ENCODE results near the gene ATXN7L1.

ATXN7L1 gene

DNA sequence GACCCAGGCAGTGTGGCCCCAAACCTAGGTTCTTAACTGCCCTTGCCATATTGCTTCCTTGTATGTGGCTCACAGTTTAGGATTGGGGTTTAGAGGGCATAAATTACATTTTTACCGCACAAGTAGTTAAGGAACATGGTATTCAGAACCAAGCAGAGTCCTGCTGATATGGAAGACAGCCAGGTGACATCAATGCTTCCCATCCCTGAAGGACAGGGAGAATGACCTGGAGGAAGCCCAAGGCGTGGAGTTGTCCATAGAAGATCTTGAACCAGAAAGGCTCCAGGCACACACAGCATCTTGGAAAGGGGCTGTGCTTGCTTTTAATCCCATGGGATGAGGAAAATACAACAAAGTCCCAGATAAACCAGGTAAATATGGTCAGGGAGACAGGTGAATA, 48.3 kb downstream of the ATXN7L1 start:
- Histone ChIP-seq H3K4me3 (no peak overlapping the region), H3K27ac (no peak overlapping the region)
- TF ChIP-seq, protein P1, sequence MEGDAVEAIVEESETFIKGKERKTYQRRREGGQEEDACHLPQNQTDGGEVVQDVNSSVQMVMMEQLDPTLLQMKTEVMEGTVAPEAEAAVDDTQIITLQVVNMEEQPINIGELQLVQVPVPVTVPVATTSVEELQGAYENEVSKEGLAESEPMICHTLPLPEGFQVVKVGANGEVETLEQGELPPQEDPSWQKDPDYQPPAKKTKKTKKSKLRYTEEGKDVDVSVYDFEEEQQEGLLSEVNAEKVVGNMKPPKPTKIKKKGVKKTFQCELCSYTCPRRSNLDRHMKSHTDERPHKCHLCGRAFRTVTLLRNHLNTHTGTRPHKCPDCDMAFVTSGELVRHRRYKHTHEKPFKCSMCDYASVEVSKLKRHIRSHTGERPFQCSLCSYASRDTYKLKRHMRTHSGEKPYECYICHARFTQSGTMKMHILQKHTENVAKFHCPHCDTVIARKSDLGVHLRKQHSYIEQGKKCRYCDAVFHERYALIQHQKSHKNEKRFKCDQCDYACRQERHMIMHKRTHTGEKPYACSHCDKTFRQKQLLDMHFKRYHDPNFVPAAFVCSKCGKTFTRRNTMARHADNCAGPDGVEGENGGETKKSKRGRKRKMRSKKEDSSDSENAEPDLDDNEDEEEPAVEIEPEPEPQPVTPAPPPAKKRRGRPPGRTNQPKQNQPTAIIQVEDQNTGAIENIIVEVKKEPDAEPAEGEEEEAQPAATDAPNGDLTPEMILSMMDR (IDR thresholded peaks at IDR 0.05) = no peak
- DNase-seq (ENCODE audit: low spot score) = no peak

DNA sequence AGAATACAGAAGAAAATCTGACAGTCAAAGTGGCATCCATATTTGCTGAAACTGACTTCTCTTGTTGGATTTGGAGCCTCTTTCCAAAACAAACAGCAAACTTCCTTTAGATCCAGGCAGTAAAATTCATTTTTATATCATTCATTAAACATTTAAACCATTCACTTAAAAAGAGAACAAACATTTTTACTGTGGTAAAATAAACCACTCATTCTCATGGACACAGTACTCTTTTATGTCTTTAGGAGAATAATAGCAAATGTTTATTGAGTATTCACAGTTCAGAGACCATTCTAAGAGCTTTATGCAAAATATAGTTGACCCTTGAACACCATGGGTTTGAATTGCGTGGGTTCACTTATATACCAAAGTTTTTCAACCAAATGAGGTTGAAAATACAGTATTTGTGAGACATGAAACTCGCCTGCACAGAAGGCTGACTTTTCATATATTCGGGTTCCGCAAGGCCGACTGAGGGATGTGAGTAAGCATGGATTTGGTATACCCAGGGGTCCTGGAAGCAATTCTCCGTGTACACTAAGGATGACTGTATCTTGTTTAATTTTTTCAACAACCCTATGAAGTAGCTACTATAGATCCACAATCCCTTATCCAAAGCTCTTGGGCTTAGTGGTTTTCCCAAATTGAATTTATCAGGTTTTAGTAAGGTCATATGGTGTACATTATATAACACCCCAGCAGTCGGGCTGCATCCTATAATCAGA, 49.1 kb downstream of the ATXN7L1 start:
- TF ChIP-seq, protein P1 (IDR thresholded peaks at IDR 0.05) = no peak
- Histone ChIP-seq H3K4me3 (no peak overlapping the region), H3K27ac (no peak overlapping the region)
- DNase-seq (ENCODE audit: low spot score) = no peak

DNA sequence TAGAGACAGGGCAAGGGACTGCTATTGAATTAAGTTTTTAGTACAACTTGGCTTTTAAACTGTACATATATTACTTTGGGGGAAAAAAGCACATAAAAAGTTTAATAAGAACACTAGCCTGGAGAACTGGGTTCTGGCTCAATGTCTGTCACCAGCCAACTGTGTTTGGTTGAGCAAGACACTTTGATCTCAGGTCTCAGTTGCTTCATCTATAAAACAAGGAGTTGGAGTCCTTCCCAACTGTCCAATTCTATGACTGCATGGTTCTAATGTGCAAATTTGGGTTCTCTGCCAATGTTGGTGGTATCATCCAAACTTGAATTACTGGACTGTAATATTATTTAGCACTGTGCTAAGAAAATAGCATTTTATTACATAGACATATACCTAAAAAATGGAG, 50.3 kb downstream of the ATXN7L1 start:
- no peak overlapping the region for H3K27ac ChIP-seq
- no peak for DNase-seq (ENCODE audit: low spot score)

DNA sequence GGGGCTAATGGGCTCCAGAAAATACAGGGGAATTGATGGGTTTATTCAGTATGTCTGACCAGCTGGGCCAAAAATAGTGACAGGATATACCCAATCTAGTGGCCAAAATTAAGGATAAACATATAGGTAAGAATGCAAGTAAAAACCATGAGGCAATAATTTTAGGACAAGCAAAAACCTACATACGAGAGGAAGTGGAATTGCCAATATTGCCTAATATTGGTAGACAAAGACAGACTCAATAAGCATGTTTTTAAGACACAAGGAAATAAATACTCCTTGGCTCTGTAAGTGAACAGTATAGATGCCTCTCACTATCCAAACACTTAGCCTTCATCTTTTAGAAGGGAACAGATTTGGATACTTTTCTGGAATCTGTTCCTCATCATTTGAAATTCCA, 51.0 kb downstream of the ATXN7L1 start:
- TF ChIP-seq, protein P1 (IDR thresholded peaks at IDR 0.05) = no peak
- no peak overlapping the region for H3K4me3 ChIP-seq
- no peak for DNase-seq (ENCODE audit: low spot score)
- H3K27ac ChIP-seq = no peak overlapping the region

More for the DNA sequence above, 50.3 kb downstream of the ATXN7L1 start:
- H3K4me3 ChIP-seq = no peak overlapping the region
- TF ChIP-seq, protein P1 (IDR thresholded peaks at IDR 0.05) = no peak

DNA sequence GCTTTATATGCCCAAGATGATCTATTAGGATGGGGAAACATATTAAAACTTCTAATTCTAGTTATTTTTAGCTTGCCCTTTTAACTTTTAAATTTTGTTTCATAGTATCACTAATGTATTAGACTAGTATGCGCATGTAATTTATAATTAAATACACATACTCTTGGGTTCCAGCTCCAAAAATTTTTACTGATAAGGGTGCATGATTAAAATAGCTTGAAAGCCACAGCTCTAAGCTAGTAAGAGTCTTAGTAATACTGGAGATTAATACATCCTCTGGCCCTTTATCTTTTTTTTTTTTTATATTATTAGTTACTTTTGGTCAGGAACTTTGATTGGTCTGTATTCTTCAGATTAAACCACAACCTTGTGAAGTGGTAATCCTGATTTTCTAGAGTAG, 53.6 kb downstream of the ATXN7L1 start:
- no peak for DNase-seq (ENCODE audit: low spot score)
- TF ChIP-seq, protein P1 (IDR thresholded peaks at IDR 0.05) = no peak
- H3K4me3 ChIP-seq = no peak overlapping the region
- H3K27ac ChIP-seq = no peak overlapping the region

DNA sequence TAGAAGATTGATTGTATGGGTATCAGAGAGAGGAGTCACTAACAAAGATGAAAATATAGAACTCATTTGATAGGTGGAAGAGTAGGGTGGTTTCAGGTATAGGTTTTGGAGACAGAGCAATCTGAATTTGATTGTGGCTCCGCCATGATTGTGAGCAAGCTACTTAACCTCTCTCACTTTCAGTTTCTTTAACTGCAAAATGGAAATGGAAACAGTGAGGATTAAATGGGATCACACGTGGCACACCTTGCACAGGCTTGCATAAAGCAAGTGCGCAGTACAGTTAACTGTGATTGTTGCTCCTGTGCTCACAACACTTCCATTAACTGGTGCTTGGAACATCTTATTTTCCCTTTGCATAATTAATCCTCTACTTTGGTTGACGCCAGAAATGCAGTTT, 54.9 kb downstream of the ATXN7L1 start:
- no peak overlapping the region for H3K27ac ChIP-seq
- DNase-seq (ENCODE audit: low spot score) = no peak
- TF ChIP-seq, protein P1 (IDR thresholded peaks at IDR 0.05) = no peak
- H3K4me3 ChIP-seq = no peak overlapping the region

DNA sequence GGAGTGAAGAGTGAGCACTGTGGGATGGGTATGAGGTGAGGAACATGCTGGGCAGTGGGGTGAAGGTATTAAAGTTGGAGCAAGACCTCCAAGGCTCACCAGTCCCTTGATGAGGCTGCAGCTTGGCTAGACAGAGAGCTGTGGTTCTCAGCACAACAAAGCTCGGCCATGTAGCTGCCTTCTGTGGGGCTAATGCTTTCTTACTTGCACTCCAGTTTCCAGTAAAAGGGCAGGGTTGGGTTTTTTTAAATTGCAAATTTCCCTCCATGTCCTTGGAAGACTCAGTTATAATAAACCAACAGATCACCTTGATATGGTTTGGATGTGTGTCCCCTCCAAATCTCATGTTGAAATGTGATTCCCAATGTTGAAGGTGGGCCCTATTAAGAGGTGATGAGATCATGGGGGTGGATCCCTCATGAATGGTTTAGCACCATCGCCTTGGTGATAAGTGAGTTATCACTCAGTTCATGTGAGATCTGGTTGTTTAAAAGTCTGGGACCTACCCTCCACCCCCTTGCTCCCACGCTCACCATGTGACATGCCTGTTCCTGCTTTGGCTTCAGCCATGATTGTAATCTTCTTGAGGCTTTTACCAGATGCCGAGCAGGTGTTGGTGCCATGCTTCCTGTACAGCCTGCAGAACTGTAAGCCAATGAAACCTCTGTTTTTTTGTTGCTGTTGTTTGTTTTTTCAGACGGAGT, 55.9 kb downstream of the ATXN7L1 start:
- DNase-seq (ENCODE audit: low spot score) = no peak
- H3K4me3 ChIP-seq = no peak overlapping the region
- H3K27ac ChIP-seq = no peak overlapping the region
- TF ChIP-seq, protein P1 (IDR thresholded peaks at IDR 0.05) = no peak

All from coronary artery (tissue), 2 donors.